Measurements from ENCODE around the gene BCL2L15.

GRCh38 chr1:113934006-113934405 is 46.6 kb upstream of the BCL2L15 start:
- TF ChIP-seq ZNF70 (CRISPR knock-in tag; IDR thresholded peaks at IDR 0.05): no peak
- no peak for TF ChIP-seq ISL1 (CRISPR knock-in tag; IDR thresholded peaks at IDR 0.05)
- no peak for TF ChIP-seq POU6F1 (CRISPR knock-in tag; IDR thresholded peaks at IDR 0.05; ENCODE audit: borderline replicate concordance, low read depth)
- no peak for TF ChIP-seq BACH2 (CRISPR knock-in tag; IDR thresholded peaks at IDR 0.05; ENCODE audit: borderline replicate concordance)

All from SK-N-SH treated with all-trans-retinoic acid at 6 μM for 48 hours (cell line).